ENCODE measurements around the gene MAPK12. TPM values are rescaled to one million over a fixed set of nuclear protein-coding genes. Genes with fewer than 3 reads are reported as not detected.

The MAPK12 gene
- total and polyA plus RNA-seq, 4 donors = 0.83 to 2.8 (median 1.9) TPM

DNA sequence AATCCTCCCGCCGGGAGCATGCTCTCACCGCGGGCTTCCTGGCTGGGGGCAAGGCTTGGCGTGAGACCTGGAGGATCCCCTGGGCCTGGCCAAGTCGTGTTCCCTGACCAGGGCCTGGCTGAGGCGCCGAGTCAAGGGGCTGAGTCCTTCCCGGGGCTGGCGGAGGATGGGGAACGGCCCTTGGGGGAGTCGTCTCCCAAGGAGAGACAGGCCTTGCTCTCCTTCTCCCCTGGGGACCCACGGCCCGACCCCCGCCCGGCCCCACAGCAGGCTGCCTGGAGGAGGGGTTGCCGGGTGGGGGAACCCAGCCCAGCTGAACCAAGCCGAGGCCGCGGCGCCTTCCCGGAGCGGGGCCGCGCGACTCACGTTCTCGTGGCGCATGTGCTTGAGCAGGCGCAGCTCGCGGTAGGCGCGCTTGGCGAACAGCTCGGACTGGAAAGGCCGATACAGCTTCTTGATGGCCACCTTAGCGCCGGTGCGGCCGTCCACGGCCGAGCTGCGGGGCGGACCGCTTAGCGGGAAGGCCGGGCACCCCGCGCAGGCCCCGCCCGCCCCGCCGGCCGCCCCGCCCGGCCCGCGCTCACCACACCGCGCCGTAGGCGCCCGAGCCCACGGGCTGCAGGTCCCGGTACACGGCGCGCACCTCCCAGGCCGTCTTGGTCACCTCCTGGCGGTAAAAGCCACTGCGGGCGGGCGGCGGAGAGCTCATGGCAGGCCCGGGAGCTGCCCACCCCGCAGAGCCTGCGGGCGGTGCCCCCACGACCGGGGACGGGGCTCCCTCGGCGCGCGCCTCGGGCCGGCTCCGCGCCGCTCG lies 475 bp downstream of the MAPK12 start:
- Histone ChIP-seq H3K9ac (ENCODE audit: low read depth in 1 of 2, low read length in 2 of 2) (no peak overlapping the region), H3K9me3 (ENCODE audit: control insufficient read depth in 4 of 4, low read length in 3 of 4) (no peaks in the 10 kb centered on the region), H3K4me3 (ENCODE audit: low read depth in 1 of 3, low read length in 3 of 3) (peak overlapping the region in 1 of 3 donors; percentile 59), H3K4me1 (ENCODE audit: control insufficient read depth in 4 of 4, insufficient read depth in 4 of 4, low read length in 3 of 4) (peaks cover 16 to 37% (median 29%) of the 10 kb centered on the region in 4 donors), H3K27me3 (ENCODE audit: control insufficient read depth in 4 of 4, insufficient read depth in 4 of 4, low read length in 3 of 4) (no peaks in the 10 kb centered on the region), H3K27ac (ENCODE audit: low read depth in 1 of 2, low read length in 2 of 2) (no peak overlapping the region), H3K36me3 (ENCODE audit: control insufficient read depth in 4 of 4, insufficient read depth in 3 of 4, low read depth in 1 of 4, low read length in 3 of 4) (peaks cover 0 to 1% (median 0%) of the 10 kb centered on the region in 4 donors)
- DNase-seq (ENCODE audit: low spot score) = no peak
- WGBS = 2% methylated on average over 92 of the region's 92 CpGs
- TF ChIP-seq SP1 (IDR thresholded peaks at IDR 0.05) = no peak
- no peak for TF ChIP-seq YY1 (IDR thresholded peaks at IDR 0.05)
- no peak for TF ChIP-seq TAF1 (conservative IDR thresholded peaks at IDR 0.05)
- no peak for TF ChIP-seq RXRA (IDR thresholded peaks at IDR 0.05)
- TF ChIP-seq, protein P1, sequence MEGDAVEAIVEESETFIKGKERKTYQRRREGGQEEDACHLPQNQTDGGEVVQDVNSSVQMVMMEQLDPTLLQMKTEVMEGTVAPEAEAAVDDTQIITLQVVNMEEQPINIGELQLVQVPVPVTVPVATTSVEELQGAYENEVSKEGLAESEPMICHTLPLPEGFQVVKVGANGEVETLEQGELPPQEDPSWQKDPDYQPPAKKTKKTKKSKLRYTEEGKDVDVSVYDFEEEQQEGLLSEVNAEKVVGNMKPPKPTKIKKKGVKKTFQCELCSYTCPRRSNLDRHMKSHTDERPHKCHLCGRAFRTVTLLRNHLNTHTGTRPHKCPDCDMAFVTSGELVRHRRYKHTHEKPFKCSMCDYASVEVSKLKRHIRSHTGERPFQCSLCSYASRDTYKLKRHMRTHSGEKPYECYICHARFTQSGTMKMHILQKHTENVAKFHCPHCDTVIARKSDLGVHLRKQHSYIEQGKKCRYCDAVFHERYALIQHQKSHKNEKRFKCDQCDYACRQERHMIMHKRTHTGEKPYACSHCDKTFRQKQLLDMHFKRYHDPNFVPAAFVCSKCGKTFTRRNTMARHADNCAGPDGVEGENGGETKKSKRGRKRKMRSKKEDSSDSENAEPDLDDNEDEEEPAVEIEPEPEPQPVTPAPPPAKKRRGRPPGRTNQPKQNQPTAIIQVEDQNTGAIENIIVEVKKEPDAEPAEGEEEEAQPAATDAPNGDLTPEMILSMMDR (IDR thresholded peaks at IDR 0.05; ENCODE audit: low read depth, low read length, missing input control) = no peak
- no peak for TF ChIP-seq RAD21 (IDR thresholded peaks at IDR 0.05)
- TF ChIP-seq EGR1 (IDR thresholded peaks at IDR 0.05; ENCODE audit: low read depth in 2 of 2) = no peak

DNA sequence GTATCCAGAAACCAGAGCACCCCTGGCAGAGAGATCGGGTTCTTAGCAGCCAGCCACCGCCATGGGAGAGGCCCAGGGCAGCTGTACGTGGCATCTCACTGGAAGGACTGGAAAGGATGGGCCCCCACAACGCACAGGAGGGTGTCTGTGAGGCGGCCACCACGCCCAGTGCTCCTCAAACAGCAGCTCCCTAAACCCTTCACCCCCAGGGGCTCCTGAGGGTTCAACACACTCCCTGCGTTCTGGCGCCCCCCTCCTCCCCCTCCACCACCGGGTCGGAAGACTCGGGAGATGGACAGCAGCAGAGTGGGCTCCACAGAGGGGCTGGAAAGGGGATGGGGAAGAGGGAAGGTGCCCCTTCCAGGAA lies 1.1 kb downstream of the MAPK12 start:
- H3K9ac ChIP-seq (ENCODE audit: low read depth in 1 of 2, low read length in 2 of 2) = no peak overlapping the region
- 33% methylated on average over 11 of the region's 11 CpGs for WGBS

More for the DNA sequence above, 1.1 kb downstream of the MAPK12 start:
- H3K4me1 ChIP-seq (ENCODE audit: control insufficient read depth in 4 of 4, insufficient read depth in 4 of 4, low read length in 3 of 4) = peaks cover 16 to 37% (median 29%) of the 10 kb centered on the region in 4 donors
- H3K36me3 ChIP-seq (ENCODE audit: control insufficient read depth in 4 of 4, insufficient read depth in 3 of 4, low read depth in 1 of 4, low read length in 3 of 4) = peaks cover 0 to 1% (median 0%) of the 10 kb centered on the region in 4 donors
- H3K4me3 ChIP-seq (ENCODE audit: low read depth in 1 of 3, low read length in 3 of 3) = peak overlapping the region in 1 of 3 donors; percentile 59
- H3K27ac ChIP-seq (ENCODE audit: low read depth in 1 of 2, low read length in 2 of 2) = no peak overlapping the region
- H3K9me3 ChIP-seq (ENCODE audit: control insufficient read depth in 4 of 4, low read length in 3 of 4) = no peaks in the 10 kb centered on the region
- TF ChIP-seq RXRA (IDR thresholded peaks at IDR 0.05) = no peak
- TF ChIP-seq, protein P1 (IDR thresholded peaks at IDR 0.05; ENCODE audit: low read depth, low read length, missing input control) = no peak
- TF ChIP-seq HNF4G (IDR thresholded peaks at IDR 0.05) = no peak
- TF ChIP-seq GABPA (IDR thresholded peaks at IDR 0.05 in 1 of 2, conservative IDR thresholded peaks at IDR 0.05 in 1 of 2) = no peak
- TF ChIP-seq, protein P2, sequence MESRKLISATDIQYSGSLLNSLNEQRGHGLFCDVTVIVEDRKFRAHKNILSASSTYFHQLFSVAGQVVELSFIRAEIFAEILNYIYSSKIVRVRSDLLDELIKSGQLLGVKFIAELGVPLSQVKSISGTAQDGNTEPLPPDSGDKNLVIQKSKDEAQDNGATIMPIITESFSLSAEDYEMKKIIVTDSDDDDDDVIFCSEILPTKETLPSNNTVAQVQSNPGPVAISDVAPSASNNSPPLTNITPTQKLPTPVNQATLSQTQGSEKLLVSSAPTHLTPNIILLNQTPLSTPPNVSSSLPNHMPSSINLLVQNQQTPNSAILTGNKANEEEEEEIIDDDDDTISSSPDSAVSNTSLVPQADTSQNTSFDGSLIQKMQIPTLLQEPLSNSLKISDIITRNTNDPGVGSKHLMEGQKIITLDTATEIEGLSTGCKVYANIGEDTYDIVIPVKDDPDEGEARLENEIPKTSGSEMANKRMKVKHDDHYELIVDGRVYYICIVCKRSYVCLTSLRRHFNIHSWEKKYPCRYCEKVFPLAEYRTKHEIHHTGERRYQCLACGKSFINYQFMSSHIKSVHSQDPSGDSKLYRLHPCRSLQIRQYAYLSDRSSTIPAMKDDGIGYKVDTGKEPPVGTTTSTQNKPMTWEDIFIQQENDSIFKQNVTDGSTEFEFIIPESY (IDR thresholded peaks at IDR 0.05) = no peak
- no peak for TF ChIP-seq NR2F2 (IDR thresholded peaks at IDR 0.05)
- TF ChIP-seq TAF1 (conservative IDR thresholded peaks at IDR 0.05) = no peak
- TF ChIP-seq, protein P3, sequence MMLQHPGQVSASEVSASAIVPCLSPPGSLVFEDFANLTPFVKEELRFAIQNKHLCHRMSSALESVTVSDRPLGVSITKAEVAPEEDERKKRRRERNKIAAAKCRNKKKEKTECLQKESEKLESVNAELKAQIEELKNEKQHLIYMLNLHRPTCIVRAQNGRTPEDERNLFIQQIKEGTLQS (IDR thresholded peaks at IDR 0.05) = no peak
- TF ChIP-seq HNF4A (conservative IDR thresholded peaks at IDR 0.05) = no peak
- H3K27me3 ChIP-seq (ENCODE audit: control insufficient read depth in 4 of 4, insufficient read depth in 4 of 4, low read length in 3 of 4) = no peaks in the 10 kb centered on the region
- DNase-seq (ENCODE audit: low spot score) = no peak

Measured in liver (tissue), 9 donors.